HG03439 (cell line): ENCODE measurements around the gene DIAPH1.
A peak's percentile ranks its signal among the peaks of the same experiment; 100 is the strongest.

Experiments used
- ATAC-seq: cut with Tn5 transposase; IDR thresholded peaks from one replicate; pipeline ENCODE4 v1.9.1; 2021; ENCODE audit warnings: mild to moderate bottlenecking, moderate library complexity; ENCODE audit not compliant: unreplicated experiment

The DIAPH1 gene

DNA sequence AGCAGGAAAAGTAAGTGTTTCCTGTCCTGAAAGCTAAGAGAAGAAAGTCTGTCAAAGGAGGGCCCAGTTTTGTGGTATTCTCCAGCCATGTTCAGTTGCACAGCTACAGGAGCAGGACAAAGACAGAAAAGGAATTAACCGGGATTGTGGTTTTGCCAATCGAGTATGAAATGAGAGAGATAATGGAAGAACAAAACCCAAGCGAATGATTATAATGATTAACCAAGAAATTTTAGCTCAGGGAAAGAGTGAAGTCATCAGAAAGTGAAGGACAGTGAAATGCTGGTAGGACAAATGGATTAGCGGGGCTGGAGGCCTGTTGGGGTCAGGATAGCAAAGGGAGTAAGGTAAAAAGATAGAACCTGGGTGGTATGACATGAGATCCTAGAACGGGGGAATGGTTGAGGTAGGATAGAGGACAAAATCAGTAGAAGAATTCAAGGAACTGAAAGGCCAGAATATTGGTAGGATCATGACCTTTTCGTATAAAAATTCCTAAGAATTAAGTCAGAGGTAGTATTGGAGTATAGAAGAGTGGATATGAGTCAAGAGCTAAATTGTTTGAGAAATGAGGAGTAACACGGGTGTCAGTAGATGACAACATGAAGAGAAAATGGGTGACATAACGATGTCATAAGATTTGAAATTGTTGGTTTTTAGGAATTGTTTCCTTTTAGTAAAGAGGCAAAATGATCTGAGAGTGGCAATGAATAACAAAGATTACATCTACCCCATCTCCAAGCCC lies 52.8 kb downstream of the DIAPH1 start:
- ATAC-seq: no peak

GRCh38 chr5:141564216-141564692 lies 54.5 kb downstream of the DIAPH1 start:
- peak; percentile 94 for ATAC-seq

GRCh38 chr5:141560725-141561483 lies 57.9 kb downstream of the DIAPH1 start:
- no peak for ATAC-seq

GRCh38 chr5:141560151-141560550 lies 58.6 kb downstream of the DIAPH1 start:
- ATAC-seq: no peak

DNA sequence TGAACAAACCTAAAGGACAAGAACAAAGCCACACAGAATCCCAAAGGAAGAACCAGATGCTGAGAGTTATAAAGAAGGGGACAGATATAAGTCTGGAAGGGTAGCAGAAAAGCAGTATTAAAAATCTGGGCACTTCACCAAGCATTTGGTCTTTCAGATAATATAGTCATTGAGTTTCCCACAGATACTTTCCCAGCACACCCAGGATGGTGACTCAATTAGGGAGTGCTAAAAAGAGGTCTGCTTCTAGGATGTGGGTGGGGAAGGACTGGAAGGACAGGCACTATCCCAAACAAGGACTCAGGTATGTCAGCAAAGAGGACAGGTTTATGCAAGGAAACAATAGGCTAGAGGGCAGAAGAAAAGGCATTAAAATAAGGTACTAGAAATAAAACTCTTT lies 59.3 kb downstream of the DIAPH1 start:
- no peak for ATAC-seq

DNA sequence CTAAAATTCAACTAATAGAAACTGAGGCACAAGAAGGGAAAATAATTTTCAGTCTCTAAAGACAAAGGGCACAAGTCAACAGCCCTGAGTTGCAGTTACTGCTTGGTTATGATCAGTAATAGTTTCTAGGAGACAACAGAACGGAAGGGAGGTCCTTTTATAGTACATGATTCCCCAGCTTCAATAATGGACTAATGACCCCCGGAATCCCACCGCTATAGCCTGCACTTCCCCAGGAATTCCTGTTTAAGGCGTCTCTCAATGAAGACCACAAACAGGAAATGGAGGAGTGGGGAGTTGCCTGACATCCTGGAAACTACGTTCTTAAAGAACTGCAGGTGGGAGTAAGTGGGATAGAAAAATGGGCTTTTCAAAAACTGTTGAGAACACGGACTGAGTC lies 60.6 kb downstream of the DIAPH1 start:
- ATAC-seq: no peak

DNA sequence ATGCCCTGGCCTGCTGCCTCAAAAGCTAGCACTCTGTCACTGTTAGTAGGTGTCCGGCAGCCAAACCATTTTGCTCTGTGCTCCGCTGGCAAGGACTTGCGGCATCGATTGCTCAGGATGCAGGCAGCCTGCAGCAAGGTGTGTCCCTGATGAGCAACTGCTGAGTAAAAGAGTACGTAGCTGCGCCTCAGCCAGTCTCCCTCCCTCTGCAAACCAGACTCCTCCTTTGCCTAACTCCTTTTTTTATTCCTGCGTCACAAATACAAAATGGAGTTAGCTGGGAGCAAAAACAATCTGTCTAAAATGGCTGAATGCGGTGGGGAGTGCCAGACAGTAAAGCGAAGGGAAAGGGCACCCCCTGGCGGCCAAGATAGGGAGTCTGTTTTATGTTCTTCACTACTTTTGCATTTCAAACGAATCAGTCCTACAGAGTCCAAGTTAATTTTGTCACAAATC lies 61.1 kb downstream of the DIAPH1 start:
- peak; percentile 64 for ATAC-seq

- ATAC-seq: no peak
Observed at GRCh38 chr5:141547921-141548320, 70.9 kb downstream of the DIAPH1 start.

DNA sequence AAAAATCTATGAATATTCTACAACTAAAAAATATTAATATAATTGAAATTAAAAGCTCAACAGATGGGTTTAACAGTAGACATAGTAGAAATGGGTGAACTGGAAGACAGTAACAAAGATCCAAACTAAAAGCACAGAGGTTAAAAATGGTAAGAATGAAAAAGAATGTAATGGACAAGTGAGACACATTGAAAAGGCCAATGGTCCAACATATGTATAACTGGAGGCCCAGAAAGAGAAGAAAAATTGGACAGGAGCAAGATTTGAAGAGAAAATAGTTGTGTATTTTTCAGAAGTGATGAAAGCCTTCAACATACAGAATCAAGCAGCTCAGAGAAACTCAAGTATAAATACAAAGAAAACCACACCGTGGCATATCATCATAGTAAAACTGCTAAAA lies 71.3 kb downstream of the DIAPH1 start:
- no peak for ATAC-seq

DNA sequence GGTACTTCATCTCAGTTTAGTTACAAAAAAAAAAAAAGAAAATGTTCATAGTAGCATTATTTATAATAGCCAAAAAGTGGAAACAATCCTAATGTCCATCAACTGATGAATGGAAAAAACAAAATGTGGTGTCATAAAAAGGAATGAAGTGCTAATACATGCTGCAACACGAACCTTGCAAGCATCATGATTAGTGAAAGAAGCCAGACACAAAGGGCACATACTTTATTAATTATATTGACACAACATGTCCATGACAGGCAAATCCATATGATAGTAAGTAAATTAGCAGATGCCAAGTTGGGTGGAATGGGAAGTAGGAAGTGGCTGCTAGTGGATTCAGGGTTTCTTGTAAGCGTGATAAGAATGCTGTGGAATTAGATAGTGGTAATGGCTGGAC lies 75.7 kb downstream of the DIAPH1 start:
- no peak for ATAC-seq

GRCh38 chr5:141534492-141535213 lies 84.1 kb downstream of the DIAPH1 start:
- no peak for ATAC-seq

- no peak for ATAC-seq
Observed at GRCh38 chr5:141533897-141534296, 84.9 kb downstream of the DIAPH1 start.

DNA sequence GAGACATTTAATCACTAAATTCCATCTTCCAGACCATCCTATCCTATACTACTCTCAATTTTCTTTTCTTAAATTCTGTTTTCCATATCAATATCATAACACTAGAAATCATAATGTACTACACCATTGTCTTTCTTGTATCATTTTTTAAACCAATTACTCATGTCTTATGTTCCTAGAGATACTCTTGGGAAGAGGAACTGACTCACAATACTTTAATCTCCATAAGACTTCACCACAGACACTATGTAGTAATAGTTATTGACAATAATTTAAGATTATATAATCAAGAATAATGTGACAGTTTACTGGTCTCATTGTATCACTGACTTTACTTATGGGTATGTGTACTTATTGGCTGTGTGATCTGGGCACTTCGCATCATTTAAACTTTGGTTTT lies 86.1 kb downstream of the DIAPH1 start:
- ATAC-seq: no peak

GRCh38 chr5:141529873-141530272 lies 88.9 kb downstream of the DIAPH1 start:
- ATAC-seq: no peak

DNA sequence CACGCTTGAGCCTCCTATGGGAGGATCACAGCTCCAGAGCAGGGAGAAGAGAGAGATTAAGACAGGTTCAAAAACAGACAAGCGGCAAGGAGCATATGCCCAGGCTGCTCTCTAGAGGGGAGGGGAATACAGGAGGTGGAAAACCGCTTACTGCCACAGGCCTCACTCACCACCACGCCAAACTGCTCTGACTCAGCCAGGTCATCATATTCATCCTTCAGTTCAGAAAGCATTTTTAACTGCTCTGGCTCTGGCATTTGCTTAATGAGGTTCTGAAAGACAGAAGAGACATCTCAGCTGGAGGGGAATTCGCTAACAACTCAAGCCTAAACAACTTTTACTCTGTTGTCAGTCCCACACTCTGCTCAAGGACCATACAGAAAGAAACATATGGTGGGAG lies 89.8 kb downstream of the DIAPH1 start:
- ATAC-seq: no peak

GRCh38 chr5:141528291-141528984 lies 90.4 kb downstream of the DIAPH1 start:
- no peak for ATAC-seq

GRCh38 chr5:141527426-141527825 lies 91.4 kb downstream of the DIAPH1 start:
- ATAC-seq: no peak

- ATAC-seq: no peak
Observed at GRCh38 chr5:141525653-141526052, 93.1 kb downstream of the DIAPH1 start.

DNA sequence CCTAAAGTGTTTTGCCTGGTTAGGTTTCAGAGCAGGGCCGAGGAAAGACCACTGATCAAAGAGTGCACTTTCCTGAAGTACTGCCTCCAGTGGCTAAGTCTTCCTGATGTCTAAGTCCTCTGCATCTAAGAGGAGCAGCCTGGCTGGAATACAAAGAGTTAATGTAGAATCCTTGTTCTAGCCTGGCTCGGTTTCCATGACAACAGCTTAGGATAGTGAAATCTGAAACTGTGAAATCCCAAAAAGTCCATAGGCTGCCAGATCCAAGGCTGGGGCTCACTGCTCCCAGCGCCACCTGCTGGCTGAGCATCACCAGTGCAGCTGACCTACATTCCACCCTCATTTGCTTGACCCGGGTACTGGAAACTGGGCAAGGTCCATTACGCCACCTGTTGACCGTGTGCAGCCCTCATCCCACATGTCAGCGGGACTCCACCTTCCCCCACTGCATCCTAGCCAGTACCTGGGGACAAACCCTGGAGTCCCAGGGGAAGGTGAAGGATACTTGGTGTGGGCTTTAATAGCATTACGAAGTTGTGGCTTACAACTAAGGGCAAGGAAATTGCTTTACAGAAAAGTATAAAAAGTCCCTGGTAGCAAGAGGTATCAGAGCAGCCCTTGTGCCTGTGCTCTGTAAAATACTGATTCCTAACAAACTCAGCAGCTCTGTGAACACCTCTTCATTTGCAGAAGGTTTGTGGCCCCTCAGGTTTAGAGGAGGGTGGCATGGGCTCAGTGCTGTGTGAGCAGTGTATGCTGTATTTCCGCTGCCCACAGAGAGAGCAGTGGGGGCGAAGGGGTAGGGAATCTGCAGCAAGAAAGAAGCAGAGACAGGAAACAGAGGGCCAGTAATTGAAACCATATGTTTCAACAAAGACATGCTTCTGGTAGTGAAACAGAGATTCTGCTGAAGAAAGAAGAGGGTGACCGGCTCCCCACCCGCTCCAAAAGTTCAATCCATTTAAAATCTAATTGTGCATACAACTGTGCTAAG lies 93.9 kb downstream of the DIAPH1 start:
- ATAC-seq: peak; percentile 87

- ATAC-seq: no peak
Observed at GRCh38 chr5:141523991-141524390, 94.8 kb downstream of the DIAPH1 start.
